HepG2 (cell line): Measurements from ENCODE around the gene USP20. TPM values are rescaled to one million over a fixed set of nuclear protein-coding genes. Genes with fewer than 3 reads are reported as not detected.

Experiments
- ATAC-seq: fragments of 200-7000 bp; cut with Tn5 transposase; 3 replicates; pipeline ENCODE4 v1.9.1; 2020; ENCODE audit warnings: mild to moderate bottlenecking, moderate library complexity
- BruUV-seq: library from RNA; stranded (reverse); fragments of 400-500 nt; replicated peaks from 2 replicates; lab custom pipeline; 2021; lab: Mats Ljungman, UMichigan
- CTCF ChIA-PET: fragments of 300-600 bp; formaldehyde crosslinking; extraction: SDS; loops from one replicate; lab custom pipeline; 2021; ENCODE audit warnings: low total read pairs, inconsistent platforms, low intra/inter-chr PET ratio; lab: Yijun Ruan, JAX
- POLR2A ChIA-PET: fragments of 350-600 bp; sonication (Branson Sonifier 250); formaldehyde crosslinking; loops from one replicate; lab custom pipeline; 2020; ENCODE audit warnings: antibody characterized with exemption, inconsistent platforms; lab: Yijun Ruan, JAX
- DNase-seq: peaks from one replicate; pipeline ENCODE4 v3.0.0-alpha.2; 2015; ENCODE audit warnings: low spot score
- FAIRE-seq: peaks from 3 replicates; lab custom pipeline; 2011; peaks lifted over from hg19 to GRCh38; lab: Jason Lieb, UNC
- H2AFZ ChIP-seq: one replicate; pipeline ENCODE4 v1.6.1; 2011; ENCODE audit warnings: low read length, inconsistent platforms
- H3K27ac ChIP-seq: fragments of 300-600 bp; 3 replicates; pipeline ENCODE4 v1.8.0; 2011; ENCODE audit warnings: mixed run types, mild to moderate bottlenecking, mixed read lengths, low read length, inconsistent platforms; ENCODE audit not compliant: insufficient read depth; ENCODE audit errors: extremely low read length
- H3K27me3 ChIP-seq, 2 experiments: fragments of 200-600 bp in 1 of 2; 2 replicates in 1 of 2; 3 replicates in 1 of 2; pipeline versions ENCODE4 v1.6.0 to v1.8.0; 2011; ENCODE audit warnings: low read length in 2 of 2, mild to moderate bottlenecking in 2 of 2, moderate library complexity in 2 of 2, inconsistent platforms in 1 of 2; ENCODE audit not compliant: insufficient read depth in 2 of 2, control insufficient read depth in 1 of 2
- H3K36me3 ChIP-seq, 2 experiments: fragments of 200-600 bp in 1 of 2; replicated peaks in 1 of 2; 2 replicates in 1 of 2; 3 replicates in 1 of 2; pipeline versions ENCODE4 v1.5.1 to v1.8.0; 2011; ENCODE audit warnings: low read length in 2 of 2, inconsistent platforms in 1 of 2; ENCODE audit not compliant: insufficient read depth in 2 of 2, control insufficient read depth in 1 of 2
- H3K4me1 ChIP-seq: 2 replicates; pipeline ENCODE4 v1.5.1; 2012; ENCODE audit warnings: low read length, inconsistent platforms; ENCODE audit not compliant: insufficient read depth
- H3K4me2 ChIP-seq: 2 replicates; pipeline ENCODE4 v1.6.0; 2011; ENCODE audit warnings: low read depth, low read length, inconsistent platforms
- H3K4me3 ChIP-seq, 3 experiments: fragments of 200-600 bp in 1 of 3; sonication (generic), shearing (Covaris generic) in 1 of 3; replicated peaks in 1 of 3; 2 replicates each; pipeline ENCODE4 v1.5.1; 2011 to 2016; ENCODE audit warnings: low read length in 3 of 3, inconsistent platforms in 2 of 3, low read depth in 2 of 3, mild to moderate bottlenecking in 2 of 3, control low read depth in 1 of 3, mixed read lengths in 1 of 3; ENCODE audit not compliant: insufficient read depth in 1 of 3
- H3K79me2 ChIP-seq: one replicate; pipeline ENCODE4 v1.6.1; 2011; ENCODE audit warnings: low read length, inconsistent platforms; ENCODE audit not compliant: insufficient read depth
- H3K9ac ChIP-seq: 2 replicates; pipeline ENCODE4 v1.6.0; 2011; ENCODE audit warnings: mild to moderate bottlenecking, low read depth, low read length, inconsistent platforms; ENCODE audit not compliant: insufficient read depth
- H3K9me3 ChIP-seq: 2 replicates; pipeline ENCODE4 v1.5.1; 2012; ENCODE audit warnings: mild to moderate bottlenecking, low read length
- H4K20me1 ChIP-seq: 2 replicates; pipeline ENCODE4 v1.6.0; 2011; ENCODE audit warnings: inconsistent platforms, mild to moderate bottlenecking, low read length, moderate library complexity; ENCODE audit not compliant: insufficient read depth
- ATM ChIP-seq: fragments of 450-650 bp; IDR thresholded peaks from 2 replicates; pipeline ENCODE4 v1.7.1; 2017; ENCODE audit warnings: mild to moderate bottlenecking, borderline replicate concordance
- ERF ChIP-seq: IDR thresholded peaks from 2 replicates; pipeline ENCODE4 v1.6.1; 2018; ENCODE audit warnings: missing biosample characterization, missing genetic modification reagents
- FOXJ3 ChIP-seq: sonication (generic); formaldehyde crosslinking; IDR thresholded peaks from 2 replicates; pipeline ENCODE4 v1.4.0; 2020; ENCODE audit warnings: missing genetic modification reagents, mild to moderate bottlenecking, borderline replicate concordance
- GABPA ChIP-seq, 2 experiments: IDR thresholded peaks; 2 replicates each; pipeline ENCODE4 v1.6.1; 2011 to 2016; ENCODE audit warnings: low read depth in 2 of 2, low read length in 1 of 2, missing biosample characterization in 1 of 2, missing genetic modification characterization in 1 of 2
- PLRG1 ChIP-seq: fragments of 450-650 bp; conservative IDR thresholded peaks from 2 replicates; pipeline ENCODE4 v1.6.1; 2016
- THYN1 ChIP-seq: sonication (generic); formaldehyde crosslinking; IDR thresholded peaks from 2 replicates; pipeline ENCODE4 v1.8.1; 2023; ENCODE audit warnings: low read depth, mild to moderate bottlenecking, moderate library complexity, missing genetic modification reagents, borderline replicate concordance
- ZNF460 ChIP-seq: sonication (generic); formaldehyde crosslinking; IDR thresholded peaks from 2 replicates; pipeline ENCODE4 v1.5.1; 2020; ENCODE audit warnings: missing genetic modification reagents, mild to moderate bottlenecking, borderline replicate concordance
- ZNF562 ChIP-seq: sonication (generic); formaldehyde crosslinking; IDR thresholded peaks from 2 replicates; pipeline ENCODE4 v1.8.0; 2022; ENCODE audit warnings: missing genetic modification reagents, borderline replicate concordance
- WGBS: methylation state at CpG from one replicate; pipeline ENCODE4 v1.1.6; 2017; ENCODE audit warnings: low lambda C conversion rate; 5-methylcytosine and 5-hydroxymethylcytosine counted together
- in situ Hi-C: cut with HindIII; loops from 2 replicates; pipeline ENCODE4 v1.10.0; 2017; ENCODE audit warnings: low pct_unique_long_range_greater_than_20kb; ENCODE audit not compliant: extremely low pct_ligation_motif_present
- intact Hi-C: fragments of 100-400 bp; cut with micrococcal nuclease; formaldehyde crosslinking; loops from one replicate; pipeline ENCODE4 v1.10.0; 2022; ENCODE audit not compliant: unreplicated experiment
- polyA plus RNA-seq, 8 experiments: library from polyadenylated mRNA; depleted of rRNA in 3 of 8; stranded (reverse) in 7 of 8; unstranded in 1 of 8; fragments of >200 nt; fragmentation: Illumina TruSeq in 4 of 8; extraction: Trizol in 4 of 8; gene quantifications; 2 replicates each; pipeline versions ENCODE4 v1.2.1 to v1.2.3, GENCODE V29; 2011 to 2016; ENCODE audit warnings: low read depth in 4 of 8, missing spikeins in 1 of 8, mixed read lengths in 1 of 8; ENCODE audit not compliant: insufficient read depth in 1 of 8
- total RNA-seq, 5 experiments: library from RNA; depleted of rRNA; stranded (reverse); fragments of >200 nt; fragmentation: Illumina TruSeq; extraction: Trizol; gene quantifications; 2 replicates each; pipeline ENCODE4 v1.2.3, GENCODE V29; 2016; ENCODE audit warnings: low read depth in 1 of 5
- TF ChIP-seq, protein P1 (sequence below): sonication (generic); formaldehyde crosslinking; IDR thresholded peaks from 2 replicates; pipeline ENCODE4 v1.5.1; 2020; ENCODE audit warnings: mild to moderate bottlenecking, missing genetic modification reagents, borderline replicate concordance

Gene USP20
- total and polyA plus RNA-seq, 2 of the 13 experiments (the other 11 are each of a cell fraction or from before 2014, with no cell fraction given): 4.4 to 5.9 TPM

DNA sequence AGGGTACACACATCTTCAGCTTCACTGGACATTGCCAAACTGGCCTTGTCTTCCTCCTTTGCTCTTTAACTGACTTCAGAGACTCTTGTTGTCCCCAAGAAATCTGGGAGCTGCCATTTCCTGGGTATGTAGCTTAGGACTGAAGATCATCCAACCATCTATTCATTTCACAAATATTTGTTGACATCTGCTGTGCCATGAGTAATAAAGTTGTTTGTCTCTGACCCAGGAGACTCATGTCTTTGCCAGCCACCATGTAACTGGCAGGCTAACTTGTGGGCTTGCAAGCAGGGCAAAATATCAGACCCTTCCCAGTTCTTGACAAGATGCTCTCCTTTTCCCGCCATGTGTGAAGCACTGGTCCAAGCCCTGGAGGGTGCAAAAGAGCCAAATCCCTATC is 49.4 kb upstream of the USP20 start:
- CTCF ChIA-PET: interaction anchor here (0.7 kb wide), 1 partner anchor 48 kb away, joined by 3 read pairs; no protein-coding TSS in a partner anchor
- H3K9me3 ChIP-seq: no peaks in the 10 kb centered on the region
- no peak overlapping the region for H3K9ac ChIP-seq
- H3K27ac ChIP-seq: no peak overlapping the region
- H4K20me1 ChIP-seq: no peaks in the 10 kb centered on the region
- no peaks in the 10 kb centered on the region for H3K79me2 ChIP-seq
- no TSS peak for BruUV-seq
- intact Hi-C loops (no loop called here), in situ Hi-C loops (loop anchor here (10.0 kb wide), 1 partner anchor 141 kb away; the partner anchor contains the start of gene ASB6)
- H3K36me3 ChIP-seq: no peaks in the 10 kb centered on the region
- ATAC-seq: no peak
- POLR2A ChIA-PET: no interaction called here
- DNase-seq: no peak
- peaks cover 4% of the 10 kb centered on the region; the same call in 1 of the 2 replicates for H3K4me1 ChIP-seq
- H3K27me3 ChIP-seq: peaks cover 3 to 24% of the 10 kb centered on the region in 2 experiments; a peak in 1 of 5 replicates
- no peak overlapping the region for H3K4me2 ChIP-seq
- no peak overlapping the region for H2AFZ ChIP-seq
- FAIRE-seq: no peak
- 0% methylated on average over 1 of the region's 1 CpG for WGBS
- no peak for TF ChIP-seq ATM
- TF ChIP-seq FOXJ3 (CRISPR knock-in tag): no peak
- TF ChIP-seq ZNF562: no peak
- TF ChIP-seq ZNF460 (CRISPR knock-in tag): no peak
- TF ChIP-seq ERF: no peak
- no peak for TF ChIP-seq PLRG1
- TF ChIP-seq, protein P1, sequence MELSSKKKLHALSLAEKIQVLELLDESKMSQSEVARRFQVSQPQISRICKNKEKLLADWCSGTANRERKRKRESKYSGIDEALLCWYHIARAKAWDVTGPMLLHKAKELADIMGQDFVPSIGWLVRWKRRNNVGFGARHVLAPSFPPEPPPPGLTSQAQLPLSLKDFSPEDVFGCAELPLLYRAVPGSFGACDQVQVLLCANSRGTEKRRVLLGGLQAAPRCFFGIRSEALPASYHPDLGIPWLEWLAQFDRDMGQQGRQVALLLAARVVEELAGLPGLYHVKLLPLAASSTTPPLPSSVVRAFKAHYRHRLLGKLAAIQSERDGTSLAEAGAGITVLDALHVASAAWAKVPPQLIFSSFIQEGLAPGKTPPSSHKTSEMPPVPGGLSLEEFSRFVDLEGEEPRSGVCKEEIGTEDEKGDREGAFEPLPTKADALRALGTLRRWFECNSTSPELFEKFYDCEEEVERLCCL (CRISPR knock-in tag): no peak
- TF ChIP-seq THYN1 (CRISPR knock-in tag): no peak
- no peak for TF ChIP-seq GABPA (IDR thresholded peaks at IDR 0.05; ENCODE audit: low read depth, low read length)
- no peak for TF ChIP-seq GABPA (CRISPR knock-in tag; IDR thresholded peaks at IDR 0.05; ENCODE audit: low read depth)
- no peak overlapping the region for H3K4me3 ChIP-seq
